ENCODE data around the gene CRYGA. TPM values are rescaled to one million over a fixed set of nuclear protein-coding genes. Genes with fewer than 3 reads are reported as not detected.

Gene CRYGA
- total RNA-seq, 1 experiment from 2014 or later = not detected

DNA sequence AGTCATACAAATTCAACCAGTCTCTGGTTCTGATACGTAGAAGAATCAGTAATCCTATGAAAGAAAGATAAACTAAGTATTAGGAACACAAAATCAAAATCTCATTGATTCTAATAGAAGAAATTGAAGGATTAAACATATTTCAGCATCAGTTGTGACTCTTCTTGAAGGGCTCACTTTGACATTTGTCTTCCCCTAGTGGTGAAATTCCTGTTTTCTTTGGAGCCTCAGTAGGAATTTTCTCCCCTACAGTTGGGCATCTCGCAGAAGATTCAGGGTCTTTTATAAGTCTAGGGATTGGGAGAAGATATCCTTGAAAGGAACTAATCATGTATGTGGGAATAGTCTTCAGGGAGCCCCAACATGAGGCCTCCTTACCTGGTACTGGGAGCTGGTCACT is 14.6 kb downstream of the CRYGA start:
- BruUV-seq (replicated peaks) = no TSS peak

DNA sequence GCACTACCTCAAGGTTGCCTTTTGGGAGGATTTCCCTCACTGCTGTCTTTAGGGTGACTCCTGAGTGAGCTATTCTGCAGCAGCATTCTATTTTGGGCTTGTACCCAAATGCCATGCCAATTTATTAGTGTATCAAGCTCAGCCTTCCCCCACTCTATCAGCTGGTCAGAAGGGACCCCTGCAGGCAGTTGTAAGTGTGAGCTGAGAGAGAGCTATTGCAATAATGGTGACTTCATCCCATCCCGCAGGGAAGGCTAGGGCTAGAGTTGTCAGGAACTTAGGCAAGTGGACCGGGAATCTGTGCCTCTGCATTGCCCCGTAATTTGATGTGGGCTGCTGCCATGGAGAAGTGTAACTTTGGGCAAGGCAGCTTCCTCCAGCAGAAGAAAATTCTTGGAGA is 15.6 kb downstream of the CRYGA start:
- TF ChIP-seq, protein P1, sequence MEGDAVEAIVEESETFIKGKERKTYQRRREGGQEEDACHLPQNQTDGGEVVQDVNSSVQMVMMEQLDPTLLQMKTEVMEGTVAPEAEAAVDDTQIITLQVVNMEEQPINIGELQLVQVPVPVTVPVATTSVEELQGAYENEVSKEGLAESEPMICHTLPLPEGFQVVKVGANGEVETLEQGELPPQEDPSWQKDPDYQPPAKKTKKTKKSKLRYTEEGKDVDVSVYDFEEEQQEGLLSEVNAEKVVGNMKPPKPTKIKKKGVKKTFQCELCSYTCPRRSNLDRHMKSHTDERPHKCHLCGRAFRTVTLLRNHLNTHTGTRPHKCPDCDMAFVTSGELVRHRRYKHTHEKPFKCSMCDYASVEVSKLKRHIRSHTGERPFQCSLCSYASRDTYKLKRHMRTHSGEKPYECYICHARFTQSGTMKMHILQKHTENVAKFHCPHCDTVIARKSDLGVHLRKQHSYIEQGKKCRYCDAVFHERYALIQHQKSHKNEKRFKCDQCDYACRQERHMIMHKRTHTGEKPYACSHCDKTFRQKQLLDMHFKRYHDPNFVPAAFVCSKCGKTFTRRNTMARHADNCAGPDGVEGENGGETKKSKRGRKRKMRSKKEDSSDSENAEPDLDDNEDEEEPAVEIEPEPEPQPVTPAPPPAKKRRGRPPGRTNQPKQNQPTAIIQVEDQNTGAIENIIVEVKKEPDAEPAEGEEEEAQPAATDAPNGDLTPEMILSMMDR (IDR thresholded peaks at IDR 0.05; ENCODE audit: unreplicated experiment) = no peak
- CTCF ChIA-PET = interaction anchor here (1.1 kb wide), 1 partner anchor 17 kb away, joined by 3 read pairs; no protein-coding TSS in a partner anchor
- intact Hi-C loops (cut with micrococcal nuclease; ENCODE audit: unreplicated experiment) = no loop called here
- Mint-ChIP-seq H3K27me3 (ENCODE audit: unreplicated experiment) (no peaks in the 10 kb centered on the region), H3K9me3 (ENCODE audit: low read depth, unreplicated experiment) (no peaks in the 10 kb centered on the region), H3K4me1 (ENCODE audit: low read depth, unreplicated experiment) (peaks cover 9% of the 10 kb centered on the region), H3K27ac (ENCODE audit: unreplicated experiment) (no peak overlapping the region), H3K36me3 (ENCODE audit: insufficient read depth, unreplicated experiment) (no peaks in the 10 kb centered on the region), H3K4me3 (ENCODE audit: low read depth, unreplicated experiment) (no peak overlapping the region)
- BruUV-seq (replicated peaks) = no TSS peak
- no peak for DNase-seq

More for the DNA sequence above, 14.6 kb downstream of the CRYGA start:
- Mint-ChIP-seq H3K27ac (ENCODE audit: unreplicated experiment) (no peak overlapping the region), H3K9me3 (ENCODE audit: low read depth, unreplicated experiment) (no peaks in the 10 kb centered on the region), H3K4me3 (ENCODE audit: low read depth, unreplicated experiment) (no peak overlapping the region), H3K27me3 (ENCODE audit: unreplicated experiment) (no peaks in the 10 kb centered on the region), H3K36me3 (ENCODE audit: insufficient read depth, unreplicated experiment) (no peaks in the 10 kb centered on the region), H3K4me1 (ENCODE audit: low read depth, unreplicated experiment) (no peaks in the 10 kb centered on the region)
- DNase-seq = no peak
- intact Hi-C loops (cut with micrococcal nuclease; ENCODE audit: unreplicated experiment) = no loop called here
- TF ChIP-seq, protein P1 (IDR thresholded peaks at IDR 0.05; ENCODE audit: unreplicated experiment) = no peak
- CTCF ChIA-PET = no interaction called here

DNA sequence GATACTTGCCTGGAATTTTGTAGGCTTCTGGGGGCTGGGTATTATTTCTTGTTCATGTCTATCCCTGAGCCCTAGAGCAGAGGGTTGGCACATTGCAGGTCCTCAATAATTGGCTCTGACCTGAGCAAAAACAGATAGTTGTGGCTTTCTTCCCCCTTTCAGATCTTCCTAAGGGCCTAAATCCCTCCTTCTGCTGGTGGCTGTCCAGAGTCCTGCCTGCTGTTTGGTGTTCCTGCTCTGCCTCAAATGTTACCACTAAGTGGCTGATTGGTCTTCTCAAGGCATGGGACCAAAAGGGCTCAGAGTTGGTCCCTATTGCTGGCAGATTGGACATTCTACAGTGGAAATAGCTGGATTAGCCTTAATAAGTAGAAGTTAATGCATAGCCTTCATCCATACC is 16.4 kb downstream of the CRYGA start:
- H3K9me3 Mint-ChIP-seq (ENCODE audit: low read depth, unreplicated experiment) = no peaks in the 10 kb centered on the region
- BruUV-seq (replicated peaks) = no TSS peak
- intact Hi-C loops (cut with micrococcal nuclease; ENCODE audit: unreplicated experiment) = no loop called here
- H3K4me1 Mint-ChIP-seq (ENCODE audit: low read depth, unreplicated experiment) = peaks cover 17% of the 10 kb centered on the region
- no peak for DNase-seq
- TF ChIP-seq, protein P1 (IDR thresholded peaks at IDR 0.05; ENCODE audit: unreplicated experiment) = no peak
- CTCF ChIA-PET = interaction anchor here (0.7 kb wide), 1 partner anchor 1132 kb away, joined by 3 read pairs; no protein-coding TSS in a partner anchor
- H3K27ac Mint-ChIP-seq (ENCODE audit: unreplicated experiment) = no peak overlapping the region
- no peaks in the 10 kb centered on the region for H3K27me3 Mint-ChIP-seq (ENCODE audit: unreplicated experiment)
- H3K4me3 Mint-ChIP-seq (ENCODE audit: low read depth, unreplicated experiment) = no peak overlapping the region
- H3K36me3 Mint-ChIP-seq (ENCODE audit: insufficient read depth, unreplicated experiment) = no peaks in the 10 kb centered on the region

DNA sequence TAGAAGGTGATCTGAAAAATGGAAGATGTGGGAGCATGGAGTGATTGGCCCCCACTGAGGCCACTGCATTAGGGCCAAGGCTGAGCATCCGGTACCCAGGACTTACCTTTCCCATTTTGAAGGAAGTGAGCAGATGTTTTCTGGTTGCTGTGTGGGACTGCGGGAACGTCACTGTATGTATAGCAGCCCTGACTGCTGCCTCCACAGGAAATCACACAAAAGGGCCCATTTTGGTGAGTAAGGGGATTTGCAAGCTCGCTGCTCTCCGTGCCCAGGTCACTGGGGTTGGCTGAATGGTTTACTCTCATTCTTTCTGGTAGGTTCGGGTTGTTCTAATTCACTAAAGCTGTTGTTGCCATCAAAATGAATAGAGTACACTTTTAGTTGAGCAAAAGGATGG is 17.4 kb downstream of the CRYGA start, which contains the start of gene CRYGB:
Gene CRYGB (minus strand): TSS at position 153 of the 400 bp plus-strand sequence. CDS start 38 bp downstream, at position 115.
- CTCF ChIA-PET = interaction anchor here (0.7 kb wide), 2 partner anchors 212 to 1015 kb away, joined by 4 to 6 read pairs; no protein-coding TSS in a partner anchor
- BruUV-seq (replicated peaks) = no TSS peak
- H3K36me3 Mint-ChIP-seq (ENCODE audit: insufficient read depth, unreplicated experiment) = no peaks in the 10 kb centered on the region

More for the DNA sequence above, 17.4 kb downstream of the CRYGA start, which contains the start of gene CRYGB:
- intact Hi-C loops (cut with micrococcal nuclease; ENCODE audit: unreplicated experiment) = no loop called here
- Mint-ChIP-seq H3K4me3 (ENCODE audit: low read depth, unreplicated experiment) (no peak within 1 kb of the TSS), H3K27me3 (ENCODE audit: unreplicated experiment) (no peaks in the 10 kb centered on the region), H3K9me3 (ENCODE audit: low read depth, unreplicated experiment) (no peaks in the 10 kb centered on the region), H3K4me1 (ENCODE audit: low read depth, unreplicated experiment) (peaks cover 22% of the 10 kb centered on the region), H3K27ac (ENCODE audit: unreplicated experiment) (no peak within 1 kb of the TSS)
- TF ChIP-seq, protein P1 (IDR thresholded peaks at IDR 0.05; ENCODE audit: unreplicated experiment) = no peak
- no peak for DNase-seq

All from Calu3 (cell line).